OCI-LY3 (cell line): Measurements from ENCODE around the gene CCSER2.

Experiments used
- EZH2phosphoT487 ChIP-seq: fragments of 200-600 bp; shearing (Covaris generic); IDR thresholded peaks from 2 replicates; pipeline ENCODE4 v1.6.1; 2018; ENCODE audit warnings: antibody characterized with exemption, mixed run types, low read depth
- TF ChIP-seq, protein P1 (sequence below): fragments of 200-600, 300-600 bp; sonication (generic); IDR thresholded peaks from 2 replicates; pipeline ENCODE4 v1.5.1; 2014; ENCODE audit warnings: antibody characterized with exemption, low read length, low read depth

DNA sequence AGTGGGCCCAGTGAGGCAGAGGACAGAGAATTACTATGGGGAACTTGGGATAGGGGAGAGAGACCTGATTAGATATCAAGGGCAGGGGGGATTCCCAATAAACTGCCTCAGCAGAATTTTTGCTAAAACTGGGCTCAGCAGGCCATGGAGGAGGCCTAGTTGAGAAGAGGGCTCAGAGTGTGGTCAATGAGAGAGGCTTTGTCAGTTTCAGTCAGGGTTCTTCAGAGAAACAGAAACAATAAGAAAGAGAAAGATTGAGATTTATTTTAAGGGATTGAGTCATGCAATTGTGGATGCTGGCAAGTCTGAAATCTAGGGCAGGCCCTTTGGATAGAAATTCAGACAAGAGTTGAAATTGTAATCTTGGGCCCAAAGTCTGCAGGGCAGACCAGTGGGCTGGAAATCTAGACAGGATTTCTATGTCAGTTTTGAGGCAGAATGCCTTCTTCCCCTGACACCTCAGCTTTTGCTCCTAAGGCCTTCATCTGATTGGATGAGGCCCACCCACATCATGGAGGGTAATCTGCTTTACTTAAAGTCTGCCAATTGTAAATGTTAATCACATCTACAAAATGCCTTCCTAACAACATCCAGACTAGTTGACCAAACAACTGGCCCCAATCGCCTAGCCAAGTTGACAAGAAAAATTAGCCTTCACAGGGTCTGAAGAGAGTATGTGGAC is 33.5 kb upstream of the CCSER2 start:
- TF ChIP-seq, protein P1, sequence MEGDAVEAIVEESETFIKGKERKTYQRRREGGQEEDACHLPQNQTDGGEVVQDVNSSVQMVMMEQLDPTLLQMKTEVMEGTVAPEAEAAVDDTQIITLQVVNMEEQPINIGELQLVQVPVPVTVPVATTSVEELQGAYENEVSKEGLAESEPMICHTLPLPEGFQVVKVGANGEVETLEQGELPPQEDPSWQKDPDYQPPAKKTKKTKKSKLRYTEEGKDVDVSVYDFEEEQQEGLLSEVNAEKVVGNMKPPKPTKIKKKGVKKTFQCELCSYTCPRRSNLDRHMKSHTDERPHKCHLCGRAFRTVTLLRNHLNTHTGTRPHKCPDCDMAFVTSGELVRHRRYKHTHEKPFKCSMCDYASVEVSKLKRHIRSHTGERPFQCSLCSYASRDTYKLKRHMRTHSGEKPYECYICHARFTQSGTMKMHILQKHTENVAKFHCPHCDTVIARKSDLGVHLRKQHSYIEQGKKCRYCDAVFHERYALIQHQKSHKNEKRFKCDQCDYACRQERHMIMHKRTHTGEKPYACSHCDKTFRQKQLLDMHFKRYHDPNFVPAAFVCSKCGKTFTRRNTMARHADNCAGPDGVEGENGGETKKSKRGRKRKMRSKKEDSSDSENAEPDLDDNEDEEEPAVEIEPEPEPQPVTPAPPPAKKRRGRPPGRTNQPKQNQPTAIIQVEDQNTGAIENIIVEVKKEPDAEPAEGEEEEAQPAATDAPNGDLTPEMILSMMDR = no peak
- no peak for TF ChIP-seq EZH2phosphoT487
